OCI-LY1 (cell line): ENCODE results near the gene REC8.

ENCODE experiments used
- H2AFZ ChIP-seq: fragments of 200-600 bp; sonication (generic), shearing (Covaris generic); 2 replicates; pipeline ENCODE4 v1.6.0; 2014; ENCODE audit warnings: antibody characterized with exemption, mild to moderate bottlenecking, low read length
- H3F3A ChIP-seq: fragments of 200-600 bp; sonication (generic), shearing (Covaris generic); 2 replicates; pipeline ENCODE4 v1.6.0; 2014; ENCODE audit warnings: mild to moderate bottlenecking, antibody characterized with exemption, low read length, moderate library complexity; ENCODE audit not compliant: insufficient read depth
- H3K27ac ChIP-seq: fragments of 200-600 bp; sonication (generic); 2 replicates; pipeline ENCODE4 v1.5.1; 2014; ENCODE audit warnings: low read length, mixed run types, mild to moderate bottlenecking, low read depth; ENCODE audit not compliant: poor library complexity, severe bottlenecking
- H3K27me3 ChIP-seq: fragments of 200-600 bp; sonication (generic); 2 replicates; pipeline ENCODE4 v1.6.0; 2014; ENCODE audit warnings: antibody characterized with exemption, mild to moderate bottlenecking, low read length, moderate library complexity; ENCODE audit not compliant: insufficient read depth
- H3K36me3 ChIP-seq: fragments of 200-600 bp; sonication (generic); 2 replicates; pipeline ENCODE4 v1.6.1; 2014; ENCODE audit warnings: mild to moderate bottlenecking, antibody characterized with exemption, low read length, moderate library complexity, mixed read lengths; ENCODE audit not compliant: insufficient read depth
- H3K4me1 ChIP-seq: fragments of 200-600 bp; sonication (generic); 2 replicates; pipeline ENCODE4 v1.5.1; 2014; ENCODE audit warnings: mild to moderate bottlenecking, low read length, moderate library complexity; ENCODE audit not compliant: insufficient read depth, severe bottlenecking
- H3K4me2 ChIP-seq: fragments of 200-600 bp; sonication (generic), shearing (Covaris generic); 2 replicates; pipeline ENCODE4 v1.6.1; 2014; ENCODE audit warnings: low read length
- H3K4me3 ChIP-seq: fragments of 200-600 bp; sonication (generic); 2 replicates; pipeline ENCODE4 v1.5.1; 2014; ENCODE audit warnings: low read length, low read depth, mild to moderate bottlenecking, mixed read lengths; ENCODE audit not compliant: poor library complexity, severe bottlenecking
- H3K79me2 ChIP-seq: fragments of 200-600 bp; shearing (Covaris generic); 2 replicates; pipeline ENCODE4 v1.6.1; 2016; ENCODE audit warnings: mixed run types, low read length, mixed read lengths; ENCODE audit not compliant: insufficient read depth
- H3K9ac ChIP-seq: fragments of 200-600 bp; sonication (generic), shearing (Covaris generic); 2 replicates; pipeline ENCODE4 v1.6.1; 2014; ENCODE audit warnings: mild to moderate bottlenecking, low read length, mixed read lengths
- H3K9me2 ChIP-seq: fragments of 200-600 bp; sonication (generic), shearing (Covaris generic); 2 replicates; pipeline ENCODE4 v1.6.1; 2014; ENCODE audit warnings: low read depth, mild to moderate bottlenecking, low read length, mixed read lengths
- H3K9me3 ChIP-seq: fragments of 200-600 bp; shearing (Covaris generic); 2 replicates; pipeline ENCODE4 v1.6.1; 2014; ENCODE audit warnings: low read length, mixed read lengths
- H4K20me1 ChIP-seq: fragments of 200-600 bp; sonication (generic), shearing (Covaris generic); 2 replicates; pipeline ENCODE4 v1.6.0; 2016; ENCODE audit warnings: mild to moderate bottlenecking, low read length; ENCODE audit not compliant: insufficient read depth
- EZH2 ChIP-seq: fragments of 200-600 bp; sonication (generic), shearing (Covaris generic); IDR thresholded peaks from 2 replicates; pipeline ENCODE4 v1.8.0; 2017; ENCODE audit warnings: borderline replicate concordance, mixed run types, mild to moderate bottlenecking, antibody characterized with exemption, low read length, moderate library complexity, mixed read lengths
- TF ChIP-seq, protein P1 (sequence below): fragments of 200-600 bp; sonication (generic), shearing (Covaris generic); IDR thresholded peaks from 2 replicates; pipeline ENCODE4 v1.5.1; 2017; ENCODE audit warnings: mild to moderate bottlenecking, antibody characterized with exemption, low read length, moderate library complexity, mixed read lengths

REC8 gene

DNA sequence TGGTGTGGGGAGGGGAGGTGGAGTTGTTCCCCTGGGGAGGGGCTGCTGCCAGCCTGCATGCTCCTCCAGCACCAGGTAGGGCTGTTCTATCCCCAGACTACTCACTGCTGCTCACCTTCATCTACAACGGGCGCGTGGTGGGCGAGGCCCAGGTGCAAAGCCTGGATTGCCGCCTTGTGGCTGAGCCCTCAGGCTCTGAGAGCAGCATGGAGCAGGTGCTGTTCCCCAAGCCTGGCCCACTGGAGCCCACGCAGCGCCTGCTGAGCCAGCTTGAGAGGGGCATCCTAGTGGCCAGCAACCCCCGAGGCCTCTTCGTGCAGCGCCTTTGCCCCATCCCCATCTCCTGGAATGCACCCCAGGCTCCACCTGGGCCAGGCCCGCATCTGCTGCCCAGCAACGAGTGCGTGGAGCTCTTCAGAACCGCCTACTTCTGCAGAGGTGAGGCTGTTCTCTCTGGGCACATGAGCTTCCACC lies 7.3 kb upstream of the REC8 start:
- H3K27me3 ChIP-seq = no peaks in the 10 kb centered on the region
- TF ChIP-seq, protein P1, sequence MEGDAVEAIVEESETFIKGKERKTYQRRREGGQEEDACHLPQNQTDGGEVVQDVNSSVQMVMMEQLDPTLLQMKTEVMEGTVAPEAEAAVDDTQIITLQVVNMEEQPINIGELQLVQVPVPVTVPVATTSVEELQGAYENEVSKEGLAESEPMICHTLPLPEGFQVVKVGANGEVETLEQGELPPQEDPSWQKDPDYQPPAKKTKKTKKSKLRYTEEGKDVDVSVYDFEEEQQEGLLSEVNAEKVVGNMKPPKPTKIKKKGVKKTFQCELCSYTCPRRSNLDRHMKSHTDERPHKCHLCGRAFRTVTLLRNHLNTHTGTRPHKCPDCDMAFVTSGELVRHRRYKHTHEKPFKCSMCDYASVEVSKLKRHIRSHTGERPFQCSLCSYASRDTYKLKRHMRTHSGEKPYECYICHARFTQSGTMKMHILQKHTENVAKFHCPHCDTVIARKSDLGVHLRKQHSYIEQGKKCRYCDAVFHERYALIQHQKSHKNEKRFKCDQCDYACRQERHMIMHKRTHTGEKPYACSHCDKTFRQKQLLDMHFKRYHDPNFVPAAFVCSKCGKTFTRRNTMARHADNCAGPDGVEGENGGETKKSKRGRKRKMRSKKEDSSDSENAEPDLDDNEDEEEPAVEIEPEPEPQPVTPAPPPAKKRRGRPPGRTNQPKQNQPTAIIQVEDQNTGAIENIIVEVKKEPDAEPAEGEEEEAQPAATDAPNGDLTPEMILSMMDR = no peak
- no peak for TF ChIP-seq EZH2
- H3F3A ChIP-seq = no peaks in the 10 kb centered on the region
- no peaks in the 10 kb centered on the region for H3K9me2 ChIP-seq
- peaks cover 63% of the 10 kb centered on the region; the same call in 1 of the 2 replicates for H3K36me3 ChIP-seq
- H3K4me3 ChIP-seq = no peak overlapping the region
- no peaks in the 10 kb centered on the region for H3K9me3 ChIP-seq
- no peak overlapping the region for H3K9ac ChIP-seq
- H3K4me1 ChIP-seq = peaks cover 17% of the 10 kb centered on the region
- H4K20me1 ChIP-seq = no peaks in the 10 kb centered on the region
- H3K4me2 ChIP-seq = no peak overlapping the region
- no peak overlapping the region for H3K27ac ChIP-seq
- H2AFZ ChIP-seq = no peak overlapping the region
- no peaks in the 10 kb centered on the region for H3K79me2 ChIP-seq

DNA sequence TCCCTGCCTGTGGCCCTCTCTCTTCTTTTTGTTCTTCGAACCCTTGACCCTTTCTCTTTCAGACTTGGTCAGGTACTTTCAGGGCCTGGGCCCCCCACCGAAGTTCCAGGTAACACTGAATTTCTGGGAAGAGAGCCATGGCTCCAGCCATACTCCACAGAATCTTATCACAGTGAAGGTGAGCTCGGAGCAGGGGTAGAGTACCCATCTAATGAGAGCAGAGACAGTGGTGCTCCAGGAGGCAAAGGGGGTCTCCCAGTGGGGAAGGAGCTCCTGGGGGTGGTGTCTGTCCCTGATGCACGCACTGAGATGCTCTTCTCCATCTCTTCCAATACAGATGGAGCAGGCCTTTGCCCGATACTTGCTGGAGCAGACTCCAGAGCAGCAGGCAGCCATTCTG lies 6.1 kb upstream of the REC8 start:
- H3K9ac ChIP-seq = no peak overlapping the region
- H3K9me2 ChIP-seq = no peaks in the 10 kb centered on the region
- H3K27ac ChIP-seq = no peak overlapping the region

DNA sequence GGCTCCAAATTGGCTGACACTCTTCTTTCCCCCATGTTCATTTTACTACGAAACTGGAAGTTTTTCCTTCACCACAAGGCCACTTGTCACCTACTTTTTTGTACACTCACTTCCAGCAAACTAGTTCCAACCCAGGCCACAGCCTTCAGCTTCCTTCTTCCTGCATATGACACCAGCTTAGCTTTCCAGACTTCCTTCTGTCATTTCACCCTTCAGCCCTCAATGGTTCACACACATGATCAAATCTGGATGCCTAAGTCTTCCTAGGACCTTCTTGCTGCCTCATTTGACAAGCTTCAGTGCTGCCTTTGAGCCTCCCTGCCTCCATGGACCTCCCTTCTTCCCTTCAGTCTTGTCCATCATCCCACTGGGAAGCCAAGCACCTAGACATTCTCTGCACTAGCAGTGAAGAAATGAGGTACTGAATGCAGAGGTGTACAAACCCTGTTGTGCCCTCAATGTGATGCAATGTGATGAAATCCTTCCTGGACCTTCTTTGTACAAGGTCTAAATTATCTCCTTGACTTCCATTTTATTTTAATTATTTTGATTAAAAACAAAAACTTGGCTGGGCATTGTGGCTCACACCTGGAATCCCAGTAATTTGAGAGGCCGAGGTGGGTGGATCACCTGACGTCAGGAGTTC lies 4.3 kb upstream of the REC8 start:
- Histone ChIP-seq H3F3A (no peaks in the 10 kb centered on the region), H3K9me2 (no peaks in the 10 kb centered on the region), H3K4me2 (no peak overlapping the region), H3K4me3 (no peak overlapping the region), H3K27ac (no peak overlapping the region), H3K79me2 (no peaks in the 10 kb centered on the region), H3K9ac (no peak overlapping the region), H3K27me3 (no peaks in the 10 kb centered on the region), H3K9me3 (no peaks in the 10 kb centered on the region), H2AFZ (no peak overlapping the region), H3K4me1 (no peaks in the 10 kb centered on the region), H4K20me1 (no peaks in the 10 kb centered on the region), H3K36me3 (peaks cover 50% of the 10 kb centered on the region; the same call in 1 of the 2 replicates)
- no peak for TF ChIP-seq EZH2
- TF ChIP-seq, protein P1 = no peak

More for the DNA sequence above, 6.1 kb upstream of the REC8 start:
- Histone ChIP-seq H3K4me3 (no peak overlapping the region), H3K79me2 (no peaks in the 10 kb centered on the region), H3K9me3 (no peaks in the 10 kb centered on the region), H3K36me3 (peaks cover 56% of the 10 kb centered on the region; the same call in 1 of the 2 replicates), H2AFZ (no peak overlapping the region), H3K27me3 (no peaks in the 10 kb centered on the region), H3K4me1 (peaks cover 14% of the 10 kb centered on the region), H3K4me2 (no peak overlapping the region), H4K20me1 (no peaks in the 10 kb centered on the region), H3F3A (no peaks in the 10 kb centered on the region)
- TF ChIP-seq EZH2 = no peak
- TF ChIP-seq, protein P1 = no peak
